ENCODE data around the gene SZT2.

SZT2 gene

DNA sequence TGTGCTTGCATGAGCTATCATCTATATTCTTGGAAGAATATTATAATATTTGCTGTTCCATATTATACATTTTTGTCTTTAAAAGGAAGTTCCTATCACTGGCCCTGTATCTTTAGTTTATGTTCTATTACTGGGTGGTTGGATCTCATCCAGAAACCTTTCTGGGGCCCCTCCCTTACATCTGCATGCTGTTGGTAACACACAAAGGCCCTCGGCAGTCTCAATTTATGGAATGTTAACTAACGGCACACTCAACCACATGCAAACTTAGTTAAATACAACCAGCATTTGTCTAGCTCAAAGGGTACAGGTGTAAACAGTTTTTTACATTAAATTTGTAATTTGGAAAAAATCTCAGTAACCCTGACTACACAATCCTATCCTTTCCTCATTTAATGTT lies 73.8 kb downstream of the SZT2 start:
- TF ChIP-seq, protein P1, sequence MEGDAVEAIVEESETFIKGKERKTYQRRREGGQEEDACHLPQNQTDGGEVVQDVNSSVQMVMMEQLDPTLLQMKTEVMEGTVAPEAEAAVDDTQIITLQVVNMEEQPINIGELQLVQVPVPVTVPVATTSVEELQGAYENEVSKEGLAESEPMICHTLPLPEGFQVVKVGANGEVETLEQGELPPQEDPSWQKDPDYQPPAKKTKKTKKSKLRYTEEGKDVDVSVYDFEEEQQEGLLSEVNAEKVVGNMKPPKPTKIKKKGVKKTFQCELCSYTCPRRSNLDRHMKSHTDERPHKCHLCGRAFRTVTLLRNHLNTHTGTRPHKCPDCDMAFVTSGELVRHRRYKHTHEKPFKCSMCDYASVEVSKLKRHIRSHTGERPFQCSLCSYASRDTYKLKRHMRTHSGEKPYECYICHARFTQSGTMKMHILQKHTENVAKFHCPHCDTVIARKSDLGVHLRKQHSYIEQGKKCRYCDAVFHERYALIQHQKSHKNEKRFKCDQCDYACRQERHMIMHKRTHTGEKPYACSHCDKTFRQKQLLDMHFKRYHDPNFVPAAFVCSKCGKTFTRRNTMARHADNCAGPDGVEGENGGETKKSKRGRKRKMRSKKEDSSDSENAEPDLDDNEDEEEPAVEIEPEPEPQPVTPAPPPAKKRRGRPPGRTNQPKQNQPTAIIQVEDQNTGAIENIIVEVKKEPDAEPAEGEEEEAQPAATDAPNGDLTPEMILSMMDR (IDR thresholded peaks at IDR 0.05; ENCODE audit: extremely low read depth, insufficient read depth, missing control alignments): no peak
- DNase-seq (ENCODE audit: low spot score): no peak
- in situ Hi-C loops (cut with MboI; ENCODE audit: low pct_unique_long_range_greater_than_20kb, low sequenced_read_pairs, unreplicated experiment): no loop called here

DNA sequence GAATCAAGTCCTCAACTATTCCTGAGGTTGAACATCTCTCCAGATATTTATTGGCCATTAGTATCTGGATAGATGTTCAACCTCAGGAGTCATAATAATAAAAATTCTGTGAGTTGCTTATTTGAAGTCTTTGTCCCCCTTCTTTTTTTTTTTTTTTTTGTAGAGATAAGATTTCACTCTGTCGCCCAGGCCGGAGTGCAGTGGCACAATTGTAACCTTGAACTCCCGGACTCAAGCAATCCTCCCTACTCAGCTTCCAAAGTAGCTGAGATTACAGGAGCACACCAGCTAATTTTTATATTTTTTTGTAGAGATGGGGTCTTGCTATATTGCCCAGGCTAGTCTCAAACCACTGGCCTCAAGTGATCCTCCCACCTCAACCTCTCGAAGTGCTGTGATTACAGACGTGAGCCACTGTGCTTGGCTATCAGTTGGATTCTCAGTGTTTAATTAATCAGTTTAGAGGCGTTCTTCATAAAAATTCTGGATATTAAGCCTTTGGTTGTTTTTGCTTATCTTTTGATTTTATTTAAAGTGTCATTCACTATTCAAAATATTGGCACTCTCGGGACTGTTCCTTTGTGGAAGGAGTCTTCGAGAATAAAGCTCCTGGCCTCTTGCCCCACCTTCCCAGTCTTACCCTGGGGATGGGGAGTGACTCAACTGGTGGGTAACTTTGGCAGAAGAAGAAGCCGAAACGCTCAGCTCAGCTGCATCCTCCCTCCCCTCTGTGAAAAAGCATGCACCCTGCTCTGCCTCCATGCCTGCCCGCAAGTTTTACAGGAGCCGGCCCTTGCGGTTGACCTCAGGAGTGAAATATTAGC lies 75.2 kb downstream of the SZT2 start:
- DNase-seq (ENCODE audit: low spot score): no peak
- TF ChIP-seq, protein P1 (IDR thresholded peaks at IDR 0.05; ENCODE audit: extremely low read depth, insufficient read depth, missing control alignments): no peak
- in situ Hi-C loops (cut with MboI; ENCODE audit: low pct_unique_long_range_greater_than_20kb, low sequenced_read_pairs, unreplicated experiment): no loop called here

DNA sequence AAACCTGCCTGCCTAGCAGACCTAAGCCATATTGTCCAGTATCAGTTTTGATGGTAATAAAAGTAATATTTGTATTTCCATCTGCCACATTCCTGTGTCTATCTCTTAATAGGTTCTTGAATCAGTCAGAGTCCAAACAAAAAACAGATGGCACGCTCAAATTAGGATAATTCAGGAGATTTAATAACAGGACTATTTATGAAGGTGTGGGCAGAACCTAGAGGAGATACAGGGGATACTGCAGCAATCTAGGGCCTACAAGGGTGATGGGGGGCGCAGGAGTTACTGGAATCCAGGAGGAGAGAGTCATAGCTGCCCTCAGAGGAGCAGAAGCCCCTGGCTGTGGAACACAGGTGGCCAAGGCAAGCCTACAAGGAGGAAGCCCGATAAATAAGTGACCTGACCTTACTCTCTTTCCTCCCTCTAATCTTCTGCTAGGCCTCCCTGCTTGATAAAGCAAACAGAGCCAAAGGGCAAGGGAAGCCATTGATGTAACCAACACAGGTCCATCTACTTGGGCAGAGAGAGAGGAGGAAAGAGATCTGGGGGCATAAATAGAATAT lies 75.9 kb downstream of the SZT2 start:
- in situ Hi-C loops (cut with MboI; ENCODE audit: low pct_unique_long_range_greater_than_20kb, low sequenced_read_pairs, unreplicated experiment): no loop called here
- TF ChIP-seq, protein P1 (IDR thresholded peaks at IDR 0.05; ENCODE audit: extremely low read depth, insufficient read depth, missing control alignments): no peak
- DNase-seq (ENCODE audit: low spot score): no peak

DNA sequence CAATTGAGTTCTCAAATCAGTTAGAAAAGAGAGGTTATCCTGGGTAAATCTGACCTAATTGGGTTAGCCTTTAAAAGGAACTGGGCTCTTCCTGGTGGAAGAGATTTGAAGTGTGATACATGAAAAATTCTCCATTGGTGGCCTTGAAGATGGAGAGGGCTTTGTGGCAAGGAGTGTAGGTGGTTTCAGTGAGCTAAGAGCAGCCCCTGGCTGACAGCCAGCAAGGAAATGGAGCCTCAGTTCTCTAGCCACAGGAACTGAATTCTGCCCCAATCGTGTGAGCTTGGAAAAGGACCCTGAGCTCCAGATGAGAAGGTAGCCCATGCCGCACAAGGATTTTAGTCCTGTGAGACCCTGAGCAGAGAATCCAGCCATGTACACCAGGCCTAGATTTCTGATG lies 76.7 kb downstream of the SZT2 start:
- TF ChIP-seq, protein P1 (IDR thresholded peaks at IDR 0.05; ENCODE audit: extremely low read depth, insufficient read depth, missing control alignments): no peak
- in situ Hi-C loops (cut with MboI; ENCODE audit: low pct_unique_long_range_greater_than_20kb, low sequenced_read_pairs, unreplicated experiment): no loop called here

DNA sequence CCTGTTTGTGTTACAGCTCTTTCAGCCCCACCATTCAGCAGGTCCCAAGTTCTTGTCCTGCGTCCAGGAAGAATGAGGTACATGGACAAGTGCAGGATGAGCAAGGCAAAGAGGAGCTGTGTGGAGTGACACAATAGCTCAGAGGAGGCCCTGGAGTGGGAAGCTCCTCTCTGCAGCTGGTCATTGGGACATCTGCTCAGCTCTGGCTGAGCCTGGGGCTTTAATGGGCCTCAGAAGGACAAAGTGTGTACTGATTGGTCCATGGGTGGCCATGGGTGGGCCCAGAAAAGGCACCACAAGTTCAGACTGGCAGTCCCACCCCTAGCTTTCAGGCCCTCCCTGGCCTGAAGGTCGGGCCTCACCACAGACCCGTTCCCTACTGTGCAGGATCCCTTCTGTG lies 78.7 kb downstream of the SZT2 start:
- in situ Hi-C loops (cut with MboI; ENCODE audit: low pct_unique_long_range_greater_than_20kb, low sequenced_read_pairs, unreplicated experiment): no loop called here

More for the DNA sequence above, 76.7 kb downstream of the SZT2 start:
- DNase-seq (ENCODE audit: low spot score): no peak

DNA sequence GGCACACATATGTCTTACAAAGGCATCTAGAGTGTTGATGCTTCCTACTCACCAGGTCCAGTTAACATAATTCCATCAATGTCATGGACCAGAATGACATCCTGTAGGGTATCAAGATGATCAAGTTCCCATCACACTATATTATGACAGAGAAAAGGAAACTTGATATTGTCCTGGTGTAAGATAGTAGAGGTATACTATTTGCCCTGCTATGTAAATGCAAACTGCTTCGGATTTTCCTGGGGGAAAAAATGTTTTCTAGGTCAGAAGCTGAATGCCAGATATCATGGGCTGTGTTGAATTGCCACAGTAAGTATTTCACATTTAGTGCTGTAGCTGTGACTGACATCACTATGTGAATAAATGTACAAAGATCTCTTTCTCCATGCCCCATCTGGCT lies 80.2 kb downstream of the SZT2 start:
- TF ChIP-seq, protein P1 (IDR thresholded peaks at IDR 0.05; ENCODE audit: extremely low read depth, insufficient read depth, missing control alignments): no peak
- no peak for DNase-seq (ENCODE audit: low spot score)
- in situ Hi-C loops (cut with MboI; ENCODE audit: low pct_unique_long_range_greater_than_20kb, low sequenced_read_pairs, unreplicated experiment): no loop called here

More for the DNA sequence above, 78.7 kb downstream of the SZT2 start:
- DNase-seq (ENCODE audit: low spot score): no peak
- TF ChIP-seq, protein P1 (IDR thresholded peaks at IDR 0.05; ENCODE audit: extremely low read depth, insufficient read depth, missing control alignments): no peak
